Measurements from ENCODE around the gene CPT1B. TPM values are rescaled to one million over a fixed set of nuclear protein-coding genes. Genes with fewer than 3 reads are reported as not detected.

The CPT1B gene
- total and polyA plus RNA-seq, 2 donors (not counting 3 experiments of a cell fraction or from before 2014, with no cell fraction given): 7.1 TPM

DNA sequence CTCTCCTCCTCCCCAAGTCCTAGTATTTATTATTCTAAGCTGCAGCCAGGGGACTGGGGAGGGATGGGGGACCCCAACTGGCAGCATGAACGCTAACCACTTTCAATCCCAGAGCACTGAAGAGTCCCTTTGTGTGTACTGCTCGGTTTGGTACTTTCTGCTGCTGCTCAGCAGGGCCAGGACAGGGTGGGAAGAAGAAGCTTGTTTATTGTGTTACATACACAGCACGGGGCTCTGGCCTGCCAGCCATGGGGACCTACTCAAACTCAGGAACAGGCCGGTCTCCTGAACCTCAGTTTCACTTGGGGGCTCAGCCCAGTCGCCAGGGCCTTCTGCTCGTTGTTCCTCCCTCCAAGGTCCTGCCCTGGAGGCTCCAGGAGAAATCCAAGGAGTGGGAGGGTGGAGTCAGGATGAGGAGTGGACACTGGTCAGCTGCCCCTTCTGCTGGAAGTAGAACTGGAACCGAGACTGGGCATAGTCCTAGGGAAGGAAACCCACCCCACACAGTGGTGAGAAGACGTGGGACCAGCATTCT, 616 bp upstream of the CPT1B start:
- intact Hi-C loops (cut with micrococcal nuclease): loop anchor here (5.0 kb wide), 1 partner anchor 93 kb away; the partner anchor contains the start of gene SHANK3
- DNase-seq (ENCODE audit: low read depth, low spot score) (no peak), FAIRE-seq (no peak)
- ChIA-PET CTCF (interaction anchor here (0.8 to 5.2 kb wide), 3 partner anchors 16 to 63 kb away, joined by 3 to 91 read pairs (median 3); partner anchors contain the start of gene SYCE3), POLR2A (no interaction called here)
- no peak overlapping the region for H2AFZ ChIP-seq (ENCODE audit: low read depth, low read length)
- no peaks in the 10 kb centered on the region for H3K27me3 ChIP-seq (ENCODE audit: control insufficient read depth in 2 of 2, insufficient read depth in 2 of 2, low read length in 2 of 2)
- H3K27ac ChIP-seq (ENCODE audit: insufficient read depth, low read depth, low read length): no peak overlapping the region
- dilution Hi-C loops (cut with MboI; ENCODE audit: extremely low pct_ligation_motif_present, low sequenced_read_pairs): no loop called here
- H3K9me1 ChIP-seq (replicated peaks; ENCODE audit: control insufficient read depth, extremely low read depth, insufficient read depth, low read length): no peaks in the 10 kb centered on the region
- H3K4me2 ChIP-seq (ENCODE audit: insufficient read depth, low read length): no peak overlapping the region
- H4K20me1 ChIP-seq (replicated peaks; ENCODE audit: control insufficient read depth, extremely low read depth, insufficient read depth, low read length): no peaks in the 10 kb centered on the region
- no peak for TF ChIP-seq CTCF (IDR thresholded peaks at IDR 0.05; ENCODE audit: extremely low read depth in 1 of 2, insufficient read depth in 1 of 2, low read depth in 1 of 2, low read length in 2 of 2)
- no peak for TF ChIP-seq POLR2AphosphoS5 (IDR thresholded peaks at IDR 0.05; ENCODE audit: insufficient read depth, low read depth, low read length)
- no peak for TF ChIP-seq GATA2 (IDR thresholded peaks at IDR 0.05; ENCODE audit: insufficient read depth, insufficient read length, low read depth, low read length)
- TF ChIP-seq MAX (IDR thresholded peaks at IDR 0.05; ENCODE audit: insufficient read depth, insufficient read length): no peak
- no peak for TF ChIP-seq POLR2A (IDR thresholded peaks at IDR 0.05; ENCODE audit: low read depth, low read length)
- TF ChIP-seq FOS (IDR thresholded peaks at IDR 0.05; ENCODE audit: borderline replicate concordance, insufficient read depth, low read length): no peak
- no peak for TF ChIP-seq MYC (IDR thresholded peaks at IDR 0.05; ENCODE audit: low read depth, low read length)
- no peak for TF ChIP-seq JUN (IDR thresholded peaks at IDR 0.05; ENCODE audit: borderline replicate concordance, insufficient read depth, insufficient read length, low read depth)
- no peak for TF ChIP-seq EZH2 (IDR thresholded peaks at IDR 0.05; ENCODE audit: borderline replicate concordance, low read depth, low read length, severe bottlenecking)
- peaks cover 0 to 7% of the 10 kb centered on the region in 2 experiments for H3K36me3 ChIP-seq (ENCODE audit: control insufficient read depth in 2 of 2, extremely low read depth in 1 of 2, insufficient read depth in 2 of 2, low read length in 2 of 2)
- H3K9ac ChIP-seq (replicated peaks; ENCODE audit: extremely low read depth, insufficient read depth, low read length): no peak overlapping the region
- BruUV-seq (replicated peaks): no TSS peak
- no peaks in the 10 kb centered on the region for H3K9me3 ChIP-seq (replicated peaks; ENCODE audit: control insufficient read depth, insufficient read depth, low read length)
- peaks cover 8% of the 10 kb centered on the region for H3K79me2 ChIP-seq (ENCODE audit: control insufficient read depth, insufficient read depth, low read length)
- no peak overlapping the region for H3K4me3 ChIP-seq (replicated peaks in 1 of 3; ENCODE audit: insufficient read depth in 1 of 3, low read depth in 1 of 3, low read length in 3 of 3)
- peaks cover 13% of the 10 kb centered on the region for H3K4me1 ChIP-seq (ENCODE audit: control insufficient read depth, extremely low read depth, insufficient read depth, low read length)

Data from endothelial cell of umbilical vein (primary cell).